Sciatic nerve (tissue), 2 donors: ENCODE measurements around the gene PLEKHG4. TPM values are rescaled to one million over a fixed set of nuclear protein-coding genes. Genes with fewer than 3 reads are reported as not detected.

Experiments
- ATAC-seq: fragments of 200-7000 bp; cut with Tn5 transposase; one replicate; pipeline ENCODE4 v1.9.1; 2020; ENCODE audit warnings: mild to moderate bottlenecking, moderate library complexity
- DNase-seq: peaks from one replicate; pipeline ENCODE4 v3.0.0-alpha.2; 2020; ENCODE audit warnings: low spot score
- intact Hi-C: fragments of 100-400 bp; cut with DNase I; formaldehyde crosslinking; loops from one replicate; pipeline ENCODE4 v1.14.2; 2022
- total RNA-seq: library from RNA; stranded (reverse); fragmentation: NEBNext Ultra II Directional; extraction: Animal tissue kit (Norgen Biotek cat#: 25700); gene quantifications from one replicate; pipeline ENCODE4 v1.2.1, GENCODE V29; 2021
- donor health status: DM: no; HTN: no; CAD: no.
- donor health status: DM: no; HTN: no; CAD: no.

The PLEKHG4 gene, protein sequence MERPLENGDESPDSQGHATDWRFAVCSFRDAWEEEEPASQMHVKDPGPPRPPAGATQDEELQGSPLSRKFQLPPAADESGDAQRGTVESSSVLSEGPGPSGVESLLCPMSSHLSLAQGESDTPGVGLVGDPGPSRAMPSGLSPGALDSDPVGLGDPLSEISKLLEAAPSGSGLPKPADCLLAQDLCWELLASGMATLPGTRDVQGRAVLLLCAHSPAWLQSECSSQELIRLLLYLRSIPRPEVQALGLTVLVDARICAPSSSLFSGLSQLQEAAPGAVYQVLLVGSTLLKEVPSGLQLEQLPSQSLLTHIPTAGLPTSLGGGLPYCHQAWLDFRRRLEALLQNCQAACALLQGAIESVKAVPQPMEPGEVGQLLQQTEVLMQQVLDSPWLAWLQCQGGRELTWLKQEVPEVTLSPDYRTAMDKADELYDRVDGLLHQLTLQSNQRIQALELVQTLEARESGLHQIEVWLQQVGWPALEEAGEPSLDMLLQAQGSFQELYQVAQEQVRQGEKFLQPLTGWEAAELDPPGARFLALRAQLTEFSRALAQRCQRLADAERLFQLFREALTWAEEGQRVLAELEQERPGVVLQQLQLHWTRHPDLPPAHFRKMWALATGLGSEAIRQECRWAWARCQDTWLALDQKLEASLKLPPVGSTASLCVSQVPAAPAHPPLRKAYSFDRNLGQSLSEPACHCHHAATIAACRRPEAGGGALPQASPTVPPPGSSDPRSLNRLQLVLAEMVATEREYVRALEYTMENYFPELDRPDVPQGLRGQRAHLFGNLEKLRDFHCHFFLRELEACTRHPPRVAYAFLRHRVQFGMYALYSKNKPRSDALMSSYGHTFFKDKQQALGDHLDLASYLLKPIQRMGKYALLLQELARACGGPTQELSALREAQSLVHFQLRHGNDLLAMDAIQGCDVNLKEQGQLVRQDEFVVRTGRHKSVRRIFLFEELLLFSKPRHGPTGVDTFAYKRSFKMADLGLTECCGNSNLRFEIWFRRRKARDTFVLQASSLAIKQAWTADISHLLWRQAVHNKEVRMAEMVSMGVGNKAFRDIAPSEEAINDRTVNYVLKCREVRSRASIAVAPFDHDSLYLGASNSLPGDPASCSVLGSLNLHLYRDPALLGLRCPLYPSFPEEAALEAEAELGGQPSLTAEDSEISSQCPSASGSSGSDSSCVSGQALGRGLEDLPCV
- total RNA-seq = 15.0 TPM

DNA sequence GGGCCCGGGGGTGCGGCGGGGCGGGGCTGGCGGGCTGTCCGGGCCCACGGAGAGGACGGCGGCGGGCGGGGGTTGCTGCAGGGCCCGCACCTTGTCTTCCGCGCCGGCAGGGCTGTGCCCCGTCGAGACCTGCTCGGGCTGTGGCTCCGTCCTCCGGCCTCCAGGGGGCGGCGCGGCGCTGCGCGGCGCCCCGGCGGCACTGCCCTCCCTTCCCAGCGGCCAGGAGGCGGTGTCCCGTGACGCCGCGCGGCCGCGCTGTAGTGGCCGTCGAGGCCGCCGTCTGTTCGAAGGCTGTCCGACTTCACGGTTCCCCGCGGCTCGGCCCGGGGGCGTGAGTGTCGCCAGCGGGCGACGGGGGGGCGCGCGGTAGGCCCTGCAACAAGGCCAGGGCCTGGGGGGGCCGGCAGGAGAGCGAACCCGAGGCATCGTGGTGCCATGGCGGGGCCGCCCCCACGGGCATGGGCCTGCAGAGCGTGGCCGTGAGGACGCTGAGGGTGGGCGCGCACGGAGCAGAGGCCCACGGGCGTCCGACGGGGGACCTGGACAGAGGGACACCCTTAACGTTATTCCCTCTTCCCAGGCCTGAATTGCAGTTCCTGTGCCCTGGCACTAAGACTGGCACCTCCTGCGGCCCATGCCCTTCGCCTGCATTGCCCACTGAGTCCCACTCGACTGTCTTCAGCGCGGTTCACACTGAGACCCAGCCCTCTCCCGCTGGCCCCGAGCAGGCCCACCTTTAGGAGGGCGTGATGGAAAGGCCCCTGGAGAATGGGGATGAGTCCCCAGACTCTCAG lies at the start of gene PLEKHG4:
Gene PLEKHG4, plus strand, starts transcription at position 237 of the 794 bp plus-strand sequence. Its CDS starts 513 bp downstream, at position 750.
- intact Hi-C loops = no loop called here
- ATAC-seq (peak; percentile 79), DNase-seq (peak; percentile 85)

DNA sequence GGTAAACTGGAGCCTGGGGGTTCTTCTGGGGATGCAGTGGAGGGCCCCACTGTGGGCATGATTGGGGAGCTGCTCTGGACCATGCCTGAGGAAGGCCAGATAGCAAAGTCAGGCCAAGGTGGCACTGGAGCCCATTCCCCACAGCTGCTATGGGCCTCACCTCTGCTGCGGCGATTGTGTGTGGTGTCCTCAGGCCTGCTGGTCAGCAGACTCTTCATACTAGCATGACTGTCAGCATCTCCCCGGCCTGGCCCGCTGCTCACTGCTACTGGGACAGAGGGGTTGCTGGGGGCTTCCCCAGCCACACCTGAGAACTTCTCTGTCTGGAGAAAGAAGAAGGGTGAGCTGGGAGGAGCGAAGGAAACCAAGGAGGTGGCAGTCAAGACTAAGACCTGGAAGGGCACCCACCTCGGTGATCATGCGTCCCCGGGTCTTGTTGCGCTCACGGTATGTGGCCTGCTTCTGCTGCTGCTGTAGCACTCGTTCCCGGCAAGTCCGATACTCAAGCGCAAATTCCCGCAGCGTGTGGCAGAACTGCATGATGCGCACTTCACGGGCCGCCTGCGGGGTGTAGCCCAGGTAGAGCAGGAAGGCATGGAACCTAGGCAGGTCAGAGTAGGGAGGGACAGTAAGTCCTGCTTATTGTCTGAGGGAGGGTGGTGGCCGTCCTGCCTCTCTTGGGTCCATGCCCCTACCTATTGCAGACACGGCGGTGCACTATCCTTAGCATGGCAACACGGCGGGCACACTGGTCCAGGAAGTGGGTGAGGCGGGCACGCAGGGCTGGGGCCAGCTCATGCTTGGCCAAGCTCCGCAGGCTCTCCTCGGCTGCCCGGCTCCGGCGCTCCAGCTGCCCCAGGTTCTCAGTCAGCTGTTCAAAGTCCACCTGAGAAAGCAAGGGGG lies 49.2 kb upstream of the PLEKHG4 start:
- no peak for ATAC-seq
- intact Hi-C loops = no loop called here
- no peak for DNase-seq

- no peak for DNase-seq
- intact Hi-C loops = no loop called here
- ATAC-seq = no peak
These were observed 48.3 kb upstream of the PLEKHG4 start for GRCh38 chr16:67230809-67231660.

- intact Hi-C loops = no loop called here
- ATAC-seq (no peak), DNase-seq (no peak)
These were observed 45.7 kb upstream of the PLEKHG4 start for GRCh38 chr16:67233596-67233995.

DNA sequence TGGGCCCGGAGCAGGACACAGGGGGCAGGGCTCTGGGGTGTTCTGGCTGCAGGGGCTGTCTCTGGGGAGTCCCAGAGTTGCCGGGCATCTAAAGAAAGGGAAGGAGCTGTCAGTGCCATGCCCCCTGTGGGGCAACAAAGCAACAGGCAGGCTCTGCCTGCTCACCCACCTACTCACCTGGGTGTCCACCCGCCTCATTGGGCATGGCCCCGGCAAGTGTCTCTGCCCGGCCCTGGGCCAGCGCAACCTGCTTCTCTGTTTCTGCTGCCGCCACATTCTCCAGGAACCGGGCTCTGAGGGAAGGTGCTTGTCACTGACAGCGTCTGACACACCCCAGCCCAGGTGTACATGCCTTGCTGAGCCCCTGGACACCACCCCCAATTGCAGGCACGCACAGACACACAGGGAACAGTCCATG lies 45.1 kb upstream of the PLEKHG4 start:
- no peak for DNase-seq
- no peak for ATAC-seq
- intact Hi-C loops = no loop called here

DNA sequence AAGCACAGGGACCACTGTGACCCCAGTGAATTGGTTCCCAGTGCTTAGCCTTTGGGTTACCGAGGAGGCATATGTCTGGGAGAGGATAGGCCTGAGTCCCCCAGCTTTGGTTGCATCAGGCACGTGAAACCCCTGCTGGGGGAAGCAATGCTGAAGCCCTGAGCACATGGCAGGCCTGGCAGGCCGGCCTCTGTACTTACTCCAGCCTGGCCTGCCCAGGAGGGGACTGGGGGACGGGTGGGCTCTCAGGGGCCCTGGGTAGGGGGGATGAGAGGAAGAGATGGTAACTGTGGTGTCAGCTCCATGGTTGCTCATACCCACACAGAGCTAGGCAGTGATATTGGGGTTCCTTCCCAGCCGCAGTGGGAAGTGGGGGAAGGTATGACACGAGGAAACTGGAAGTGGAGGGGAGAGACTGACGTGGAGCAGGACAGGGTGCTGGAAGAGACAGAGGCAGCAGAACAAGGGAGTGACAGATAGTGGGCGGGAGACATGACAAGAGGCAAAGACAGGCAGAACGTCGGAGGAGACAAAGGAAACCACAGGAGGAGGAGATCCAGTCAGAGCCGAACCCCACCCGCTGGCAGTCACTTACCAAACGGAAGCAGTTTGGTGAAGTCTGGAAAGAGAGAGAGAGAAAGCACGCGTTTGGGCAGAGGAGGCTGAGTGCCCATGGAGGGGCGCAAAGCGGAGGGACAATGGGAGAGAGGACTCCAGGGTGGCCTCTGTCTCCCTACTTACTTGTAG lies 43.3 kb upstream of the PLEKHG4 start:
- intact Hi-C loops = no loop called here
- DNase-seq (no peak), ATAC-seq (no peak)

GRCh38 chr16:67236563-67237395 lies 42.6 kb upstream of the PLEKHG4 start:
- intact Hi-C loops = no loop called here
- DNase-seq (no peak), ATAC-seq (peak; percentile 44)

DNA sequence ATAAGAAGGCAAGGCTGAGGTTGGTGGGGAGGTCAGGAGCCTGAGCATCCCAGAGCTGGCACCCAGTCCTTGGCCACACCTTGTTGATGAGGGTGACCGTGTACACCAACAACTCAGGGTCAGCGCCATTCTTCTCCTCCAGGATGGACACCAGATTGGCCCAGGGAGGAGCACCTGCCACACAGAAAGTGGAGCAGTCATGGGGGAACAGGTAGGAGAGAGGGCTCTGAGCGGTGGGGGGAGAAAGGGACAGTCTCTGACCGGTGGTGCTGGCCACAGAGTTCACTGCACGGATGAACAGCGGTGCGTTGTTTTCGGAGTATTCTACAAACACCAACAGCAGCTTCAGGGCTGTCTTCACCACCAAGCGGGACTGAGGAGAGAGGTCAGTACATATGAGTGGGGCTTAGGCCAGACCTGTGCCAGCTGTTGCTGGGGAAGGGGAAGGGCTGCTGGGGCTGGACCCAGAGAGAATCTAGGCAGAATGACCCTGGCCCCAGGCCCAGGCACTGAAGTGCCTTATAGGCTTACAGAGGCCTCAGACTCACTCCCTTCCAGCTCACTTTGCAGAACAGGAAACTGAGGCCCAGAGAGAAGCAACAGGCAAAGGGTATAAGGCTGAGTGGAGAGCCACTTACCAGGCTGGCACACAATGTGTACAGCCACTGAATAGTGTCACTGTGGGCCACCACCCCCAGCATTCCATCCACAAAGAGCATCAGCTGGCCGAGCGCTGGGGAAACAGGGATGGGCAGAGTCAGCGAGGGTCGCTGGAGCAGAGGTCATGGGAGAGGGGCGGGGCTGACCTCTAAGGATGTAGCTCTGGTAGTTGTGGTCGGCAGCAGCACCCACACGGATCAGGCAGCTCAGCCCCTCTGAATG lies 41.7 kb upstream of the PLEKHG4 start:
- no peak for DNase-seq

GRCh38 chr16:67238278-67238575 lies 41.1 kb upstream of the PLEKHG4 start:
- no peak for DNase-seq
- intact Hi-C loops = no loop called here
- no peak for ATAC-seq

More for the DNA sequence above, 41.7 kb upstream of the PLEKHG4 start:
- ATAC-seq = no peak
- intact Hi-C loops = no loop called here

- DNase-seq = no peak
These were observed 40.4 kb upstream of the PLEKHG4 start for GRCh38 chr16:67238806-67239470.

DNA sequence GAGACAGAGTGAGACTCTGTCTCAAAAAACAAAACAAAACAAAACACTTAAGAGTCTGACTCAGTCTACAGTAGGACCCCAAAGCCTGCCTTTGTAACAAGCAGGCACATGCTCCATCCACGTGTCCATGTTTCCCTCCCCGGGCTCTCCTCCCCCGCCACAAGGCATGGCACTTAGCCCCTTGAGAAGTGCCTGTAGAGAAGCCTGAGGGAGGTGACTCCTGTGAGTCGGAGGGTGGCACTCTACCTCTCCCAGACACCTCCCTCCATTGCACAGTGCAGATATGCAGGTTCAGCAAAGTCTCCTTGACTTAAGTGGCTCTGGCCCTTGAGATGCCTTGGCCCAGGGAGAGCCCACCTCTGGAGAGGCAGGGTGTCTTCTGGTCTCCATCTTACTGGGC lies 38.8 kb upstream of the PLEKHG4 start:
- intact Hi-C loops = no loop called here
- no peak for ATAC-seq
- no peak for DNase-seq

More at GRCh38 chr16:67238806-67239470, 40.4 kb upstream of the PLEKHG4 start:
- ATAC-seq = no peak
- intact Hi-C loops = no loop called here

- DNase-seq (no peak), ATAC-seq (peak; percentile 21)
These were observed 38.1 kb upstream of the PLEKHG4 start for GRCh38 chr16:67241008-67241900.

DNA sequence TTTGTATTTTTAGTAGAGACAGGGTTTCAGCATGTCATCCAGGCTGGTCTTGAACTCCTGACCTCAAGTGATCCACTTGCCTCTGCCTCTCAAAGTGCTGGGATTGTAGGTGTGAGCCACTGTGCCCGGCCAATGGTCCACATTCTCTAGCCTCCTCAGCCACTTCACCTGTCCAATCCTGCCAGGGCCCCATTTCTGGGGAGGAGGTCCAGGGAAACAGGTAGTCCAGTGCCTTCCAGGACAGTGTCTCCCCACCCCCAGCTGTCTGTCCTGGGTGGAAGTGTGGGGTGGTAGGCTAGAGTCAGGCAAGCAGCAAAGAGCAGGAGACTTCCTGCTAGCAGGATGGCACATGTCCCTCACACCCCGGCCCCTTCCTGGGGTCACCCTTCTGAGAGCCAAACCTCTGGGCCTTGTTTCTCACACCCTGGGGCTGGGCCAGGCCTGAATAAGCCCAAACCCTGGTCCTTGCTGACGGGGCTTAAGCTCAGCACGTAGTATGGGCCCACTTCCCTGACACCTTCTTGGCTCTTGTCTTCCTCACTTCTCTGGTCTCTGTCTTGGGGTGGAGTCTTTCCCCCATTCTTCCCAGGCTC lies 37.1 kb upstream of the PLEKHG4 start:
- intact Hi-C loops = no loop called here
- DNase-seq = no peak
- ATAC-seq = no peak

More at GRCh38 chr16:67241008-67241900, 38.1 kb upstream of the PLEKHG4 start:
- intact Hi-C loops = no loop called here
